Activated T-cell treated with anti-CD3 and anti-CD28 coated beads for 24 hours (primary cell): ENCODE data around the gene C1QTNF2.

Experiments used
- DNase-seq: peaks from one replicate; pipeline ENCODE4 v3.0.0-alpha.2; 2020; ENCODE audit warnings: low read depth

Gene C1QTNF2

GRCh38 chr5:160369990-160370712, at the start of gene C1QTNF2:
C1QTNF2 (minus strand) TSS chr5:160370626; CDS start chr5:160355011, 15,615 bp downstream.
- DNase-seq = no peak

- no peak for DNase-seq
Measured at GRCh38 chr5:160420331-160420610, 49.8 kb upstream of the C1QTNF2 start.

GRCh38 chr5:160419458-160420330, 49.3 kb upstream of the C1QTNF2 start:
- no peak for DNase-seq

- DNase-seq = peak; percentile 91
Measured at GRCh38 chr5:160418561-160419457, 48.4 kb upstream of the C1QTNF2 start, which contains the start of gene SLU7. SLU7 (minus strand) TSS chr5:160419081; CDS start chr5:160415294, 3,787 bp downstream.

- peak; percentile 66 for DNase-seq
Measured at GRCh38 chr5:160399402-160400353, 29.3 kb upstream of the C1QTNF2 start, which contains the start of gene FAM200C. FAM200C (minus strand) TSS chr5:160400054; CDS start chr5:160395490, 4,564 bp downstream.

- DNase-seq = no peak
Measured at GRCh38 chr5:160398806-160399205, 28.4 kb upstream of the C1QTNF2 start.

GRCh38 chr5:160397492-160397891, 27.1 kb upstream of the C1QTNF2 start:
- DNase-seq = no peak

- no peak for DNase-seq
Measured at GRCh38 chr5:160395111-160395510, 24.7 kb upstream of the C1QTNF2 start.

GRCh38 chr5:160390787-160391696, 20.6 kb upstream of the C1QTNF2 start:
- no peak for DNase-seq

GRCh38 chr5:160387445-160387844, 17.0 kb upstream of the C1QTNF2 start:
- no peak for DNase-seq

- no peak for DNase-seq
Measured at GRCh38 chr5:160385496-160385895, 15.1 kb upstream of the C1QTNF2 start.

GRCh38 chr5:160384681-160385080, 14.3 kb upstream of the C1QTNF2 start:
- no peak for DNase-seq

GRCh38 chr5:160382346-160382745, 11.9 kb upstream of the C1QTNF2 start:
- DNase-seq = no peak

- no peak for DNase-seq
Measured at GRCh38 chr5:160380041-160380440, 9.6 kb upstream of the C1QTNF2 start.

GRCh38 chr5:160379511-160379910, 9.1 kb upstream of the C1QTNF2 start:
- no peak for DNase-seq

- DNase-seq = no peak
Measured at GRCh38 chr5:160378330-160378729, 7.9 kb upstream of the C1QTNF2 start.

GRCh38 chr5:160377651-160378050, 7.2 kb upstream of the C1QTNF2 start:
- DNase-seq = no peak

- no peak for DNase-seq
Measured at GRCh38 chr5:160376416-160376815, 6.0 kb upstream of the C1QTNF2 start.

GRCh38 chr5:160375701-160376100, 5.3 kb upstream of the C1QTNF2 start:
- DNase-seq = no peak

GRCh38 chr5:160375166-160375565, 4.7 kb upstream of the C1QTNF2 start:
- DNase-seq = no peak
